Heart right ventricle (tissue), 16 donors: ENCODE results near the gene SLC2A1. TPM values are rescaled to one million over a fixed set of nuclear protein-coding genes. Genes with fewer than 3 reads are reported as not detected.

Source experiments
- ATAC-seq, 8 donors: fragments of 200-7000 bp; cut with Tn5 transposase; one replicate each; pipeline ENCODE4 v1.9.1; 2020; ENCODE audit warnings: mild to moderate bottlenecking in 8 of 8, moderate library complexity in 8 of 8, moderate number of reproducible peaks in 1 of 8
- DNase-seq, 2 donors: peaks; one replicate each; pipeline ENCODE4 v3.0.0-alpha.2; 2020
- H3K27ac ChIP-seq, 10 donors: fragments of 200-600 bp; sonication (generic) in 2 of 10; one replicate each; pipeline versions ENCODE4 v1.5.0 to v1.8.0; 2020 to 2022; ENCODE audit warnings: mild to moderate bottlenecking in 3 of 10
- H3K27me3 ChIP-seq, 7 donors: fragments of 200-600 bp; one replicate each; pipeline ENCODE4 v1.8.0; 2021 to 2022; ENCODE audit warnings: mild to moderate bottlenecking in 2 of 7
- H3K36me3 ChIP-seq, 9 donors: fragments of 200-600 bp; sonication (generic) in 1 of 9; one replicate each; pipeline versions ENCODE4 v1.5.0 to v1.8.0; 2020 to 2022; ENCODE audit warnings: mild to moderate bottlenecking in 2 of 9
- H3K4me1 ChIP-seq, 9 donors: fragments of 200-600 bp; sonication (generic) in 1 of 9; one replicate each; pipeline versions ENCODE4 v1.5.0 to v1.8.0; 2020 to 2022; ENCODE audit warnings: mild to moderate bottlenecking in 4 of 9
- H3K4me3 ChIP-seq, 10 donors: fragments of 200-600 bp; sonication (generic) in 2 of 10; one replicate each; pipeline versions ENCODE4 v1.5.0 to v1.8.0; 2020 to 2022; ENCODE audit warnings: mild to moderate bottlenecking in 7 of 10, moderate library complexity in 2 of 10
- H3K9me3 ChIP-seq, 11 donors: fragments of 200-600 bp in 10 of 11; sonication (generic) in 2 of 11; one replicate each; pipeline versions ENCODE4 v1.5.0 to v1.8.0; 2013 to 2022; ENCODE audit warnings: mild to moderate bottlenecking in 2 of 11, control low read depth in 1 of 11, moderate library complexity in 1 of 11
- CTCF ChIP-seq, 9 donors: fragments of 200-600 bp; sonication (generic) in 2 of 9; IDR thresholded peaks; one replicate each; pipeline versions ENCODE4 v1.5.0 to v1.8.0; 2021 to 2022; ENCODE audit warnings: antibody characterized with exemption in 9 of 9, mild to moderate bottlenecking in 5 of 9, moderate library complexity in 1 of 9
- WGBS, 2 donors: extraction: QIAGEN DNeasy Blood & Tissue Kit; methylation state at CpG; one replicate each; pipeline ENCODE4 v1.1.7; 2013; ENCODE audit warnings: inconsistent platforms in 1 of 2; 5-methylcytosine and 5-hydroxymethylcytosine counted together
- intact Hi-C, 10 donors: fragments of 100-400 bp; cut with DNase I; formaldehyde crosslinking; loops; one replicate each; pipeline versions ENCODE4 v1.11.1 to v1.14.2; 2022
- polyA plus RNA-seq, 2 donors: library from polyadenylated mRNA; stranded (reverse); fragments of 200-250 nt; gene quantifications; one replicate each; pipeline ENCODE4 v1.2.3, GENCODE V29; 2013
- total RNA-seq, 10 donors: library from RNA; stranded (reverse); fragmentation: NEBNext Ultra II Directional in 3 of 10; extraction: Animal tissue kit (Norgen Biotek cat#: 25700) in 3 of 10; gene quantifications; one replicate each; pipeline versions ENCODE4 v1.2.1 to v1.2.4, GENCODE V29; 2021 to 2023
- donor health status: Arrhythmogenic right ventricular cardiomyopathy.
- donor health status: ischemic (EF 13 %, LVEDD 7.1; RV severe dilation, severe dysfunction).
- donor health status: healthy with polysubstance abuse.
- donor health status: DM: no; HTN: yes; CAD: no.
- donor health status: DM: no; HTN: no; CAD: no.
- donor health status: ischemic (EF 25% LVEDD 6.9; RV normal size, moderate dysfunction).
- donor health status: ischemic (EF 25% LVEDD 5.7; RV mildly dilated, moderate dysfunction).
- donor health status: healthy.
- donor health status: DM: yes; HTN: yes; CAD: no.
- donor health status: Ischemic cardiomyopathy.
- donor health status: ischemic (EF 35%, LVEDD 5.7; RV mildly dilated, moderate dysfunction).
- donor health status: nonischemic (EF 11% LVEDD 7.7; RV severe dilation, severe dysfunction).
- donor health status: DM: yes; HTN: yes; CAD: no.
- donor health status: PGD.
- donor health status: ischemic (EF 29% LVEDD 5.4; RV normal size, mild dysfunction).
- donor health status: nonischemic (EF 23%, LVEDD 6.1; RV moderate dilation, normal function).

The SLC2A1 gene
- total and polyA plus RNA-seq, 12 donors, result 6.7 to 98.7 (median 28.9) TPM

DNA sequence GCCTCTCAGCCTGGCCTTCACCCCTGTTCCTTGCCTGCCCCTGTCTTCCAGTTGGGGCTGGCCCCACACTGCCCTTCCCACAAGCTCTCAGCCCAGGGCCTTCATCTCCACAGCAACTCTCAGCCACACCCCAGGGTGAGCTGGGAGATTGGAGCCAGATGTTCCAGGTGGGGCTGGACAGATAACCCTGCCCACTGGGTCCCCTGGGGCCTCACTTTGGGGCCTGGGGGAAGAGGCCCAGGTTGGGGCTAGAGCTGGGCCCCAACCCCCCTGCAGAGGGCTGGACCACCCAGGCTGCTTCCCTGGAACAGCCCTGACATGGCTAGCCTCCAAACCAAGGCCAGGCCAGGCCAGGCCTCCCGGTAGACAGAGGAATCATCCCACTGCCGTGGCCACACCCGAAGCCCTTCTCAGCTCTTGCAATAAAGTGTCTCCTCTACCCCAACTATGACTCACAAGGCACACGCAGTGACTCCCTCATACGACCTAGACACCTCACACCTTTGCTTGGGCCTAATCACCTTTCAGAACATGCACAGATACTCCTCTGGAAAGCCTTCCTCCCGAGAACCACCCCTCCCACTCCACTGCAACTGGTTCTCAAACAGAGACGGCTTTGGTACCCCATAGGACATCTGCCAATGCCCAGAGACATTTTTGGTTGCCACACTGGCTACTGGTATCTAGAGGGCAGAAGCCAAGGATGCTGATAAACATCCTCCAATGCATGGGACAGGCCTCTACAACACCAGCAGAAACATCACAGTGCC is 22.2 kb downstream of the SLC2A1 start:
- Histone ChIP-seq H3K27ac (peak overlapping the region in 2 of 10 donors; percentile 19 to 87), H3K9me3 (no peaks in the 10 kb centered on the region), H3K36me3 (peaks cover 0 to 16% (median 0%) of the 10 kb centered on the region in 9 donors), H3K4me3 (no peak overlapping the region), H3K4me1 (peaks cover 11 to 92% (median 57%) of the 10 kb centered on the region in 9 donors), H3K27me3 (no peaks in the 10 kb centered on the region)
- intact Hi-C loops, result no loop called here
- TF ChIP-seq CTCF (IDR thresholded peaks at IDR 0.05), result no peak
- DNase-seq (no peak), ATAC-seq (peak in 1 of 8 donors; percentile 14)
- WGBS, 2 donors, result 52 to 55% methylated on average over 7 of the region's 7 CpGs

GRCh38 chr1:42935971-42936308 is 22.7 kb downstream of the SLC2A1 start:
- Histone ChIP-seq H3K27me3 (no peaks in the 10 kb centered on the region), H3K9me3 (no peaks in the 10 kb centered on the region), H3K4me1 (peaks cover 5 to 92% (median 57%) of the 10 kb centered on the region in 9 donors), H3K36me3 (peaks cover 0 to 16% (median 0%) of the 10 kb centered on the region in 9 donors), H3K4me3 (no peak overlapping the region), H3K27ac (peak overlapping the region in 1 of 10 donors; percentile 87)
- 92% methylated on average over 5 of the region's 5 CpGs for WGBS, 2 donors
- TF ChIP-seq CTCF (IDR thresholded peaks at IDR 0.05), result no peak
- intact Hi-C loops, result no loop called here
- DNase-seq, result no peak
- ATAC-seq, result no peak

GRCh38 chr1:42935313-42935895 is 23.3 kb downstream of the SLC2A1 start:
- 89 to 92% methylated on average over 8 of the region's 8 CpGs for WGBS, 2 donors
- Histone ChIP-seq H3K27ac (peak overlapping the region in 1 of 10 donors; percentile 87), H3K36me3 (peaks cover 0 to 20% (median 0%) of the 10 kb centered on the region in 9 donors), H3K9me3 (no peaks in the 10 kb centered on the region), H3K4me1 (peaks cover 0 to 92% (median 53%) of the 10 kb centered on the region in 9 donors), H3K27me3 (no peaks in the 10 kb centered on the region), H3K4me3 (no peak overlapping the region)
- TF ChIP-seq CTCF (IDR thresholded peaks at IDR 0.05), result no peak
- intact Hi-C loops, result no loop called here
- DNase-seq (no peak), ATAC-seq (no peak)

DNA sequence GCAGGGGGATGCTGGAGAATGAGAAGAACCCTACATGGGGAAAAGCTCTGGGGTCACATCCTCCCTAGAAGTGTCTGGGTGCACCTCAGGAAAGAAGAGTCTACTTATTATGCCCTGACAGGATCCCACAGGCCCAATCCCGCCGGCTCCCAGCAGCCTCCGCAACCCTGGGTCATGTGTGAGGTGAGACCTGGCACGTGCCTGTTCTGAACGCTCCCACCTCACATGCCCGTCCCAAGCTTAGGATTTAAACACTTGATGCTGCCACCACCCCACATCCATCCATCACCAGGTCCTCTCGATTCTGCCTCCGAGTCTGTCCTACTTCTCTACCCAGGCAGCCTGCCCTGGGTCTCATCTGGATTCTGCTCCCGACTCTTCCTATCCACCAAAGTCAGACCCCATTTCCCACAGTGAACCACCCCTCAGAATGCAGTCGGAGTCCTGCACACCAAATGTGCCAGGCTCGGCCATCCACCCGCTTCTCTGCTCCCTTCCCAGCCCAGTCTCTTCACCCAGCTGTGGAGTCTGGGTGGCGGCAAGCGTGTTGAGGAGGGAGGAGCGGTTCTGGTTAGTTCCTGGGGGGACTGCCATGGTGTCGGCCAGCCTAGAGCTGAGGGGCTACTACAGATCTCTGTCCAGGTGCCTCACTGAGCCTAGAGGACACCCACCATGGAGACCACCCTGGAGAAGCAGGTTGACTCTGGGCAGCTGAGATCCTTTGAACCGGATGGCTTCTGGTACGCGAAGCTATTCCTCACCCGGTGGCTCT is 23.9 kb downstream of the SLC2A1 start:
- DNase-seq (no peak), ATAC-seq (no peak)
- H3K27me3 ChIP-seq, result no peaks in the 10 kb centered on the region
- H3K36me3 ChIP-seq, result peaks cover 0 to 27% (median 0%) of the 10 kb centered on the region in 9 donors
- intact Hi-C loops, result no loop called here
- TF ChIP-seq CTCF (IDR thresholded peaks at IDR 0.05), result no peak
- peaks cover 0 to 90% (median 46%) of the 10 kb centered on the region in 9 donors for H3K4me1 ChIP-seq
- H3K9me3 ChIP-seq, result no peaks in the 10 kb centered on the region
- H3K27ac ChIP-seq, result peak overlapping the region in 1 of 10 donors; percentile 87
- H3K4me3 ChIP-seq, result no peak overlapping the region
- 86 to 91% methylated on average over 20 of the region's 20 CpGs for WGBS, 2 donors
